Peyer's patch (tissue), 4 donors: ENCODE results near the gene NLRC3. TPM values are rescaled to one million over a fixed set of nuclear protein-coding genes. Genes with fewer than 3 reads are reported as not detected.
A peak's percentile ranks its signal among the peaks of the same experiment; 100 is the strongest.

ENCODE experiments used
- DNase-seq, 3 donors: peaks; one replicate each; pipeline ENCODE4 v3.0.0-alpha.2; 2017 to 2019
- H3K27ac ChIP-seq, 4 donors: fragments of 200-600 bp; sonication (generic); one replicate each; pipeline ENCODE4 v1.5.1; 2016 to 2019
- H3K27me3 ChIP-seq, 2 donors: fragments of 200-600 bp; sonication (generic); one replicate each; pipeline ENCODE4 v1.5.1; 2019
- H3K36me3 ChIP-seq, 3 donors: fragments of 200-600 bp; sonication (generic); one replicate each; pipeline ENCODE4 v1.5.1; 2016 to 2019
- H3K4me1 ChIP-seq, 4 donors: fragments of 200-600 bp; sonication (generic); one replicate each; pipeline ENCODE4 v1.5.1; 2016 to 2019
- H3K4me3 ChIP-seq, 4 donors: fragments of 200-600 bp; sonication (generic); 1 replicate in 3 of 4; 2 replicates in 1 of 4; pipeline ENCODE4 v1.5.1; 2016 to 2019; ENCODE audit warnings: mild to moderate bottlenecking in 1 of 4
- H3K9me3 ChIP-seq, 4 donors: fragments of 200-600 bp; sonication (generic); one replicate each; pipeline ENCODE4 v1.5.1; 2016 to 2019; ENCODE audit warnings: mild to moderate bottlenecking in 1 of 4
- CTCF ChIP-seq, 6 experiments: fragments of 450-650 bp in 4 of 6; fragments of 200-600 bp in 2 of 6; sonication (generic) in 1 of 6; IDR thresholded peaks; one replicate each; pipeline ENCODE4 v1.5.1; 2017 to 2019; ENCODE audit warnings: antibody characterized with exemption in 6 of 6, mild to moderate bottlenecking in 3 of 6, moderate library complexity in 1 of 6
- POLR2A ChIP-seq, 2 donors: fragments of 450-650 bp; IDR thresholded peaks; one replicate each; pipeline ENCODE4 v1.5.1; 2017; ENCODE audit warnings: antibody characterized with exemption in 2 of 2, mild to moderate bottlenecking in 2 of 2, moderate library complexity in 2 of 2
- total RNA-seq, 4 donors: library from RNA; depleted of rRNA; stranded (reverse); fragments of >200 nt; gene quantifications; one replicate each; pipeline ENCODE4 v1.1.0, GENCODE V29; 2016

NLRC3 gene
- total RNA-seq, 4 donors from 2014 or later, result 4.4 to 32.2 (median 7.3) TPM

GRCh38 chr16:3534126-3534525 lies 43.1 kb downstream of the NLRC3 start:
- no peak overlapping the region for H3K27ac ChIP-seq
- H3K27me3 ChIP-seq, result no peaks in the 10 kb centered on the region
- DNase-seq, result no peak
- TF ChIP-seq POLR2A (IDR thresholded peaks at IDR 0.05) (no peak), CTCF (IDR thresholded peaks at IDR 0.05) (no peak)
- H3K4me1 ChIP-seq, result no peaks in the 10 kb centered on the region
- H3K9me3 ChIP-seq, result no peaks in the 10 kb centered on the region
- H3K36me3 ChIP-seq, result peaks cover 0 to 35% (median 0%) of the 10 kb centered on the region in 3 donors
- no peak overlapping the region for H3K4me3 ChIP-seq

GRCh38 chr16:3532741-3533140 lies 44.5 kb downstream of the NLRC3 start:
- DNase-seq, result peak in 1 of 3 donors; percentile 33
- H3K36me3 ChIP-seq, result peaks cover 0 to 32% (median 0%) of the 10 kb centered on the region in 3 donors

GRCh38 chr16:3530371-3530914 lies 46.8 kb downstream of the NLRC3 start:
- TF ChIP-seq POLR2A (IDR thresholded peaks at IDR 0.05) (no peak), CTCF (IDR thresholded peaks at IDR 0.05) (no peak)
- DNase-seq, result peak in 1 of 3 donors; percentile 35
- no peaks in the 10 kb centered on the region for H3K27me3 ChIP-seq
- H3K36me3 ChIP-seq, result peaks cover 0 to 32% (median 0%) of the 10 kb centered on the region in 3 donors
- H3K4me3 ChIP-seq, result no peak overlapping the region
- H3K9me3 ChIP-seq, result no peaks in the 10 kb centered on the region
- H3K4me1 ChIP-seq, result no peaks in the 10 kb centered on the region
- no peak overlapping the region for H3K27ac ChIP-seq

More at GRCh38 chr16:3532741-3533140, 44.5 kb downstream of the NLRC3 start:
- no peaks in the 10 kb centered on the region for H3K27me3 ChIP-seq
- H3K4me3 ChIP-seq, result no peak overlapping the region
- TF ChIP-seq POLR2A (IDR thresholded peaks at IDR 0.05) (no peak), CTCF (IDR thresholded peaks at IDR 0.05) (no peak)
- no peaks in the 10 kb centered on the region for H3K9me3 ChIP-seq
- no peaks in the 10 kb centered on the region for H3K4me1 ChIP-seq
- no peak overlapping the region for H3K27ac ChIP-seq

GRCh38 chr16:3529175-3529574 lies 48.0 kb downstream of the NLRC3 start:
- Histone ChIP-seq H3K4me3 (no peak overlapping the region), H3K4me1 (no peaks in the 10 kb centered on the region), H3K36me3 (peaks cover 0 to 33% (median 0%) of the 10 kb centered on the region in 3 donors), H3K27ac (no peak overlapping the region), H3K27me3 (no peaks in the 10 kb centered on the region), H3K9me3 (no peaks in the 10 kb centered on the region)
- TF ChIP-seq CTCF (IDR thresholded peaks at IDR 0.05) (no peak), POLR2A (IDR thresholded peaks at IDR 0.05) (no peak)
- DNase-seq, result no peak

GRCh38 chr16:3528406-3528805 lies 48.8 kb downstream of the NLRC3 start:
- Histone ChIP-seq H3K4me3 (no peak overlapping the region), H3K27me3 (no peaks in the 10 kb centered on the region), H3K36me3 (peaks cover 0 to 37% (median 0%) of the 10 kb centered on the region in 3 donors), H3K27ac (no peak overlapping the region), H3K4me1 (no peaks in the 10 kb centered on the region), H3K9me3 (no peaks in the 10 kb centered on the region)
- TF ChIP-seq CTCF (IDR thresholded peaks at IDR 0.05), result no peak
- TF ChIP-seq POLR2A (IDR thresholded peaks at IDR 0.05), result no peak
- no peak for DNase-seq
